K562 (cell line): ENCODE measurements around the gene TTLL8. TPM values are rescaled to one million over a fixed set of nuclear protein-coding genes. Genes with fewer than 3 reads are reported as not detected.

ENCODE experiments used
- DIDO1 ChIP-seq: fragments of 450-650 bp; IDR thresholded peaks from 2 replicates; pipeline ENCODE4 v1.6.1; 2016; ENCODE audit warnings: low read depth, missing biosample characterization, missing genetic modification characterization
- DPF2 ChIP-seq: fragments of 450-650 bp; IDR thresholded peaks from 2 replicates; pipeline ENCODE4 v1.6.1; 2016
- GATAD2B ChIP-seq: fragments of 450-650 bp; IDR thresholded peaks from 2 replicates; pipeline ENCODE4 v1.6.1; 2017; ENCODE audit warnings: mild to moderate bottlenecking, borderline replicate concordance
- HDAC2 ChIP-seq: fragments of 450-650 bp; IDR thresholded peaks from 2 replicates; pipeline ENCODE4 v1.6.1; 2016; ENCODE audit warnings: mild to moderate bottlenecking
- IRF2 ChIP-seq: sonication (generic); formaldehyde crosslinking; IDR thresholded peaks from 2 replicates; pipeline ENCODE4 v1.8.1; 2022; ENCODE audit warnings: mild to moderate bottlenecking, missing genetic modification reagents
- MBD1 ChIP-seq: fragments of 250-450 bp; sonication (Bioruptor Pico); IDR thresholded peaks from 2 replicates; pipeline ENCODE4 v1.8.0; 2022; ENCODE audit warnings: inconsistent platforms
- NCOR1 ChIP-seq: fragments of 450-650 bp; IDR thresholded peaks from 2 replicates; pipeline ENCODE4 v1.6.1; 2016; ENCODE audit warnings: mild to moderate bottlenecking, moderate library complexity
- NKRF ChIP-seq: fragments of 450-650 bp; IDR thresholded peaks from 2 replicates; pipeline ENCODE4 v1.6.1; 2016; ENCODE audit warnings: borderline replicate concordance
- SLC30A9 ChIP-seq: fragments of 250-450 bp; sonication (Bioruptor Pico); IDR thresholded peaks from 2 replicates; pipeline ENCODE4 v1.8.0; 2022; ENCODE audit warnings: mild to moderate bottlenecking, moderate library complexity
- SMARCE1 ChIP-seq: fragments of 450-650 bp; IDR thresholded peaks from 2 replicates; pipeline ENCODE4 v1.7.1; 2016; ENCODE audit warnings: mild to moderate bottlenecking
- SNRNP70 ChIP-seq: fragments of 200-400 bp; formaldehyde crosslinking; optimal IDR thresholded peaks from 2 replicates; pipeline ENCODE3; 2017; ENCODE audit warnings: low read depth, low read length
- ZNF146 ChIP-seq: IDR thresholded peaks from one replicate; pipeline ENCODE4 v1.6.1; 2018; ENCODE audit warnings: missing compliant biosample characterization; ENCODE audit not compliant: unreplicated experiment
- ZNF184 ChIP-seq: sonication (generic); formaldehyde crosslinking; IDR thresholded peaks from 2 replicates; pipeline ENCODE4 v1.5.0; 2020; ENCODE audit warnings: missing genetic modification reagents
- polyA plus RNA-seq, 8 experiments: library from polyadenylated mRNA; depleted of rRNA in 4 of 8; stranded (reverse) in 5 of 8; unstranded in 3 of 8; fragments of >200 nt; fragmentation: Nextera tagmentation in 2 of 8; fragmentation: Illumina TruSeq in 1 of 8; extraction: Ambion mirVana in 2 of 8; extraction: Trizol in 1 of 8; gene quantifications; 2 replicates each; pipeline versions ENCODE4 v1.2.1 to v1.2.3, GENCODE V29; 2011 to 2014; ENCODE audit warnings: inconsistent platforms in 1 of 8, missing spikeins in 1 of 8
- total RNA-seq, 7 experiments: library from RNA; depleted of rRNA in 6 of 7; stranded (reverse); fragments of >200 nt in 6 of 7; fragmentation: Illumina TruSeq in 2 of 7; extraction: Trizol in 2 of 7; gene quantifications; 2 replicates each; pipeline versions ENCODE4 v1.2.1 to v1.2.3, GENCODE V29; 2011 to 2021; ENCODE audit warnings: low replicate concordance in 1 of 7
- TF ChIP-seq, protein P1 (sequence below): fragments of 450-650 bp; IDR thresholded peaks from 2 replicates; pipeline ENCODE4 v1.7.1; 2018; ENCODE audit warnings: mild to moderate bottlenecking, low read depth; ENCODE audit not compliant: partially characterized antibody
- TF ChIP-seq, protein P2 (sequence below): fragments of 450-650 bp; IDR thresholded peaks from 2 replicates; pipeline ENCODE4 v1.6.1; 2016; ENCODE audit warnings: low read depth, mild to moderate bottlenecking, moderate library complexity

The TTLL8 gene
- total and polyA plus RNA-seq, 9 of the 15 experiments (the other 6 are each of a cell fraction or from before 2014, with no cell fraction given) = not detected

GRCh38 chr22:50104141-50104544, 46.0 kb upstream of the TTLL8 start (continued):
- TF ChIP-seq, protein P1, sequence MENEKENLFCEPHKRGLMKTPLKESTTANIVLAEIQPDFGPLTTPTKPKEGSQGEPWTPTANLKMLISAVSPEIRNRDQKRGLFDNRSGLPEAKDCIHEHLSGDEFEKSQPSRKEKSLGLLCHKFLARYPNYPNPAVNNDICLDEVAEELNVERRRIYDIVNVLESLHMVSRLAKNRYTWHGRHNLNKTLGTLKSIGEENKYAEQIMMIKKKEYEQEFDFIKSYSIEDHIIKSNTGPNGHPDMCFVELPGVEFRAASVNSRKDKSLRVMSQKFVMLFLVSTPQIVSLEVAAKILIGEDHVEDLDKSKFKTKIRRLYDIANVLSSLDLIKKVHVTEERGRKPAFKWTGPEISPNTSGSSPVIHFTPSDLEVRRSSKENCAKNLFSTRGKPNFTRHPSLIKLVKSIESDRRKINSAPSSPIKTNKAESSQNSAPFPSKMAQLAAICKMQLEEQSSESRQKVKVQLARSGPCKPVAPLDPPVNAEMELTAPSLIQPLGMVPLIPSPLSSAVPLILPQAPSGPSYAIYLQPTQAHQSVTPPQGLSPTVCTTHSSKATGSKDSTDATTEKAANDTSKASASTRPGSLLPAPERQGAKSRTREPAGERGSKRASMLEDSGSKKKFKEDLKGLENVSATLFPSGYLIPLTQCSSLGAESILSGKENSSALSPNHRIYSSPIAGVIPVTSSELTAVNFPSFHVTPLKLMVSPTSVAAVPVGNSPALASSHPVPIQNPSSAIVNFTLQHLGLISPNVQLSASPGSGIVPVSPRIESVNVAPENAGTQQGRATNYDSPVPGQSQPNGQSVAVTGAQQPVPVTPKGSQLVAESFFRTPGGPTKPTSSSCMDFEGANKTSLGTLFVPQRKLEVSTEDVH = no peak
- no peak for TF ChIP-seq IRF2 (CRISPR knock-in tag)
- TF ChIP-seq, protein P2, sequence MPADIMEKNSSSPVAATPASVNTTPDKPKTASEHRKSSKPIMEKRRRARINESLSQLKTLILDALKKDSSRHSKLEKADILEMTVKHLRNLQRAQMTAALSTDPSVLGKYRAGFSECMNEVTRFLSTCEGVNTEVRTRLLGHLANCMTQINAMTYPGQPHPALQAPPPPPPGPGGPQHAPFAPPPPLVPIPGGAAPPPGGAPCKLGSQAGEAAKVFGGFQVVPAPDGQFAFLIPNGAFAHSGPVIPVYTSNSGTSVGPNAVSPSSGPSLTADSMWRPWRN = no peak
- TF ChIP-seq SLC30A9 = no peak
- no peak for TF ChIP-seq ZNF184 (CRISPR knock-in tag)
- no peak for TF ChIP-seq DPF2
- no peak for TF ChIP-seq SNRNP70
- no peak for TF ChIP-seq MBD1
- no peak for TF ChIP-seq ZNF146 (CRISPR knock-in tag)
- no peak for TF ChIP-seq SMARCE1
- no peak for TF ChIP-seq NKRF
- TF ChIP-seq GATAD2B = no peak
- TF ChIP-seq NCOR1 = no peak
- TF ChIP-seq HDAC2 = peak; percentile 31; the same call in 1 of the 2 replicates
- TF ChIP-seq DIDO1 (tag) = no peak
